WTC11 (cell line): Measurements from ENCODE around the gene GSTT2. TPM values are rescaled to one million over a fixed set of nuclear protein-coding genes. Genes with fewer than 3 reads are reported as not detected.

Experiments
- ATAC-seq: fragments of 200-7000 bp; cut with Tn5 transposase; 2 replicates; pipeline ENCODE4 v1.10.0; 2021; ENCODE audit warnings: mild to moderate bottlenecking, moderate library complexity
- CTCF ChIA-PET: fragments of 300-600 bp; sonication (Branson Sonifier 250); formaldehyde crosslinking; loops from one replicate; lab custom pipeline; 2021; ENCODE audit warnings: antibody characterized with exemption; lab: Charles Lee
- POLR2A ChIA-PET: fragments of 350-600 bp; sonication (Branson Sonifier 250); formaldehyde crosslinking; loops from one replicate; lab custom pipeline; 2021; ENCODE audit warnings: antibody characterized with exemption; lab: Charles Lee
- DNase-seq: peaks from one replicate; pipeline ENCODE4 v3.0.0; 2021; ENCODE audit warnings: low spot score
- H3K27ac Mint-ChIP-seq: 2 replicates; pipeline ENCODE4 v1.8.0; 2021; ENCODE audit warnings: mixed read lengths
- H3K27me3 Mint-ChIP-seq: 2 replicates; pipeline ENCODE4 v1.8.0; 2021; ENCODE audit warnings: low read depth, mild to moderate bottlenecking, moderate library complexity, mixed read lengths
- H3K36me3 Mint-ChIP-seq: 2 replicates; pipeline ENCODE4 v1.8.0; 2021; ENCODE audit warnings: mixed read lengths
- H3K4me1 Mint-ChIP-seq: 2 replicates; pipeline ENCODE4 v1.8.0; 2022; ENCODE audit warnings: mixed read lengths
- H3K4me3 Mint-ChIP-seq: 2 replicates; pipeline ENCODE4 v1.8.0; 2021; ENCODE audit warnings: mild to moderate bottlenecking, moderate library complexity, mixed read lengths
- H3K9me3 Mint-ChIP-seq: 2 replicates; pipeline ENCODE4 v1.8.0; 2021; ENCODE audit warnings: mixed read lengths
- AFF4 ChIP-seq: sonication (generic); formaldehyde crosslinking; IDR thresholded peaks from 2 replicates; pipeline ENCODE4 v1.8.1; 2023; ENCODE audit warnings: mild to moderate bottlenecking, missing genetic modification reagents, borderline replicate concordance
- ARID4B ChIP-seq: sonication (generic); formaldehyde crosslinking; IDR thresholded peaks from 2 replicates; pipeline ENCODE4 v1.8.0; 2023; ENCODE audit warnings: missing genetic modification reagents, mild to moderate bottlenecking, borderline replicate concordance
- ATF3 ChIP-seq: sonication (generic); formaldehyde crosslinking; conservative IDR thresholded peaks from 2 replicates; pipeline ENCODE4 v1.8.1; 2022; ENCODE audit warnings: mild to moderate bottlenecking, missing genetic modification reagents
- CBFB ChIP-seq: sonication (generic); formaldehyde crosslinking; IDR thresholded peaks from 2 replicates; pipeline ENCODE4 v1.8.1; 2022; ENCODE audit warnings: mild to moderate bottlenecking, low read depth, missing genetic modification reagents
- CREM ChIP-seq: sonication (generic); formaldehyde crosslinking; IDR thresholded peaks from 2 replicates; pipeline ENCODE4 v1.8.1; 2022; ENCODE audit warnings: mild to moderate bottlenecking, missing genetic modification reagents, moderate library complexity
- CTCF ChIP-seq: fragments of 200-600 bp; IDR thresholded peaks from 2 replicates; pipeline ENCODE4 v1.8.0; 2022; ENCODE audit warnings: antibody characterized with exemption
- E2F1 ChIP-seq: sonication (generic); formaldehyde crosslinking; IDR thresholded peaks from 2 replicates; pipeline ENCODE4 v1.8.0; 2022; ENCODE audit warnings: mild to moderate bottlenecking, missing genetic modification reagents
- E2F4 ChIP-seq: sonication (generic); formaldehyde crosslinking; IDR thresholded peaks from 2 replicates; pipeline ENCODE4 v1.8.1; 2022; ENCODE audit warnings: low read depth, mild to moderate bottlenecking, moderate library complexity, missing genetic modification reagents, borderline replicate concordance
- EMX1 ChIP-seq: fragments of 250-450 bp; sonication (Bioruptor Pico); IDR thresholded peaks from 2 replicates; pipeline ENCODE4 v1.8.0; 2021; ENCODE audit warnings: mild to moderate bottlenecking
- FOXK1 ChIP-seq: sonication (generic); formaldehyde crosslinking; IDR thresholded peaks from 2 replicates; pipeline ENCODE4 v1.8.0; 2022; ENCODE audit warnings: mild to moderate bottlenecking, moderate library complexity, missing genetic modification reagents
- GRHL2 ChIP-seq: fragments of 250-450 bp; sonication (Bioruptor Pico); IDR thresholded peaks from 2 replicates; pipeline ENCODE4 v1.8.0; 2022; ENCODE audit warnings: mild to moderate bottlenecking, moderate library complexity; ENCODE audit not compliant: insufficient replicate concordance, severe bottlenecking
- GTF2I ChIP-seq: fragments of 250-450 bp; sonication (Bioruptor Pico); conservative IDR thresholded peaks from 2 replicates; pipeline ENCODE4 v1.4.0; 2021; ENCODE audit warnings: mild to moderate bottlenecking
- JAZF1 ChIP-seq: fragments of 250-450 bp; sonication (Bioruptor Pico); IDR thresholded peaks from 2 replicates; pipeline ENCODE4 v1.9.0; 2021; ENCODE audit warnings: moderate library complexity, mild to moderate bottlenecking, inconsistent platforms
- KAT7 ChIP-seq: sonication (generic); formaldehyde crosslinking; IDR thresholded peaks from 2 replicates; pipeline ENCODE4 v1.8.1; 2023; ENCODE audit warnings: missing genetic modification reagents, mild to moderate bottlenecking, borderline replicate concordance
- MXD4 ChIP-seq: fragments of 250-450 bp; sonication (Bioruptor Pico); IDR thresholded peaks from 2 replicates; pipeline ENCODE4 v1.8.0; 2021; ENCODE audit warnings: mild to moderate bottlenecking, moderate library complexity, borderline replicate concordance
- MYBL2 ChIP-seq: sonication (generic); formaldehyde crosslinking; IDR thresholded peaks from 2 replicates; pipeline ENCODE4 v1.8.1; 2023; ENCODE audit warnings: mild to moderate bottlenecking, moderate library complexity, missing genetic modification reagents
- NR1H2 ChIP-seq: sonication (generic); formaldehyde crosslinking; IDR thresholded peaks from 2 replicates; pipeline ENCODE4 v1.9.0; 2021; ENCODE audit warnings: mild to moderate bottlenecking, moderate library complexity, missing genetic modification reagents
- RELA ChIP-seq: sonication (generic); formaldehyde crosslinking; IDR thresholded peaks from 2 replicates; pipeline ENCODE4 v1.8.1; 2022; ENCODE audit warnings: missing genetic modification reagents, mild to moderate bottlenecking, borderline replicate concordance
- SMAD4 ChIP-seq: sonication (generic); formaldehyde crosslinking; IDR thresholded peaks from 2 replicates; pipeline ENCODE4 v1.8.0; 2022; ENCODE audit warnings: mild to moderate bottlenecking, missing genetic modification reagents
- TCF7 ChIP-seq: sonication (generic); formaldehyde crosslinking; IDR thresholded peaks from 2 replicates; pipeline ENCODE4 v1.8.0; 2022; ENCODE audit warnings: mild to moderate bottlenecking, low read depth, missing genetic modification reagents, moderate library complexity
- TEAD1 ChIP-seq: sonication (generic); formaldehyde crosslinking; IDR thresholded peaks from 2 replicates; pipeline ENCODE4 v1.8.0; 2022; ENCODE audit warnings: mild to moderate bottlenecking, missing genetic modification reagents
- TEAD4 ChIP-seq: sonication (generic); formaldehyde crosslinking; IDR thresholded peaks from 2 replicates; pipeline ENCODE4 v1.8.0; 2022; ENCODE audit warnings: mild to moderate bottlenecking, missing genetic modification reagents
- ZNF121 ChIP-seq: sonication (generic); formaldehyde crosslinking; IDR thresholded peaks from 2 replicates; pipeline ENCODE4 v1.8.0; 2023; ENCODE audit warnings: missing genetic modification reagents
- ZNF416 ChIP-seq: fragments of 250-450 bp; sonication (Bioruptor Pico); IDR thresholded peaks from 2 replicates; pipeline ENCODE4 v1.9.0; 2021; ENCODE audit warnings: mild to moderate bottlenecking, inconsistent platforms
- total RNA-seq: library from RNA; stranded (reverse); gene quantifications from 3 replicates; pipeline ENCODE4 v1.2.3, GENCODE V29; 2021

The GSTT2 gene
- total RNA-seq, 1 experiment from 2014 or later = 0.50 TPM

- TF ChIP-seq ARID4B (CRISPR knock-in tag) = no peak
- TF ChIP-seq RELA (CRISPR knock-in tag) = no peak
- TF ChIP-seq FOXK1 (CRISPR knock-in tag) = no peak
- no peak for TF ChIP-seq CTCF
- TF ChIP-seq GTF2I (CRISPR knock-in tag) = no peak
- TF ChIP-seq TEAD1 = no peak
- no peak for TF ChIP-seq KAT7 (CRISPR knock-in tag)
- TF ChIP-seq CBFB (CRISPR knock-in tag) = no peak
- TF ChIP-seq GRHL2 (CRISPR knock-in tag) = no peak
- no peak for TF ChIP-seq AFF4
- no peak for TF ChIP-seq E2F1
- no peak for TF ChIP-seq ZNF121
Measured at GRCh38 chr22:24005201-24005600, 25.3 kb downstream of the GSTT2 start, which contains the start of gene GSTT4 (continued).

- CTCF ChIA-PET = interaction anchor here (1.0 to 1.3 kb wide), 2 partner anchors 56 to 225 kb away, joined by 3 to 4 read pairs; no protein-coding TSS in a partner anchor
- H3K4me3 Mint-ChIP-seq = no peak overlapping the region
- TF ChIP-seq TCF7 (CRISPR knock-in tag) = no peak
- no peak for TF ChIP-seq TEAD4 (CRISPR knock-in tag)
- no peak for TF ChIP-seq ATF3 (CRISPR knock-in tag)
- TF ChIP-seq E2F4 = no peak
- no peak for TF ChIP-seq EMX1 (CRISPR knock-in tag)
- no peak for TF ChIP-seq GTF2I (CRISPR knock-in tag)
- no peak for TF ChIP-seq MXD4 (CRISPR knock-in tag)
- no peak for TF ChIP-seq JAZF1 (CRISPR knock-in tag)
- TF ChIP-seq MYBL2 (CRISPR knock-in tag) = no peak
- TF ChIP-seq SMAD4 = no peak
- no peak for TF ChIP-seq ZNF416
- no peak for TF ChIP-seq CREM
- no peak for TF ChIP-seq NR1H2 (CRISPR knock-in tag)
Measured at GRCh38 chr22:24006207-24006913, 26.4 kb downstream of the GSTT2 start.

More at GRCh38 chr22:24006207-24006913, 26.4 kb downstream of the GSTT2 start:
- POLR2A ChIA-PET = interaction anchor here (0.6 kb wide), 1 partner anchor 13 kb away, joined by 5 read pairs; no protein-coding TSS in a partner anchor
- Mint-ChIP-seq H3K9me3 (peaks cover 5% of the 10 kb centered on the region), H3K36me3 (no peaks in the 10 kb centered on the region), H3K27me3 (peaks cover 23% of the 10 kb centered on the region), H3K27ac (no peak overlapping the region), H3K4me1 (peaks cover 2% of the 10 kb centered on the region)
- ATAC-seq (no peak), DNase-seq (no peak)
